HG03432 (cell line): Measurements from ENCODE around the gene REEP3.
"Not testable (repeated sequence)": the region's sequence is repeated elsewhere in the genome, so short reads cannot be mapped to it uniquely, and the experiment has no call there.

Source experiments
- ATAC-seq: cut with Tn5 transposase; IDR thresholded peaks from one replicate; pipeline ENCODE4 v1.9.1; 2021; ENCODE audit warnings: mild to moderate bottlenecking, moderate library complexity; ENCODE audit not compliant: unreplicated experiment

Gene REEP3, protein sequence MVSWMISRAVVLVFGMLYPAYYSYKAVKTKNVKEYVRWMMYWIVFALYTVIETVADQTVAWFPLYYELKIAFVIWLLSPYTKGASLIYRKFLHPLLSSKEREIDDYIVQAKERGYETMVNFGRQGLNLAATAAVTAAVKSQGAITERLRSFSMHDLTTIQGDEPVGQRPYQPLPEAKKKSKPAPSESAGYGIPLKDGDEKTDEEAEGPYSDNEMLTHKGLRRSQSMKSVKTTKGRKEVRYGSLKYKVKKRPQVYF

GRCh38 chr10:63520500-63521415, at the start of gene REEP3:
REEP3 (plus strand) TSS chr10:63521401; CDS start chr10:63521546, 145 bp downstream.
- peak; percentile 80 for ATAC-seq

- no peak for ATAC-seq
Observed at GRCh38 chr10:63474488-63474887, 46.7 kb upstream of the REEP3 start.

DNA sequence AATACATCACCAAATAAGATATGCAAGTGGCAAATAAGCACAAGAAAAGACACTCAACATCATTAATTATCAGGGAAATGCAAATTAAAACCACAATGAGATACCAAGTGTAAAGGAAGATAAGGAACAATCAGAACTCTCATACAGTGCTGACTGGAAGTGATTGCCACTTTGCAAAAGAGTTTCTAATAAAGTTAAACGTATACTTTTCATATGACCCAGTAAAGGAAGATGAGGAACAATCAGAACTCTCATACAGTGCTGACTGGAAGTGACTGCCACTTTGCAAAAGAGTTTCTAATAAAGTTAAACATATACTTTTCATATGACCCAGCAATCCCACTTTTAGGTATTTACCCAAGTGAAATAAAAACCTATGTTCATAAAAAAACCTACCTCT, 43.3 kb upstream of the REEP3 start:
- no peak for ATAC-seq

DNA sequence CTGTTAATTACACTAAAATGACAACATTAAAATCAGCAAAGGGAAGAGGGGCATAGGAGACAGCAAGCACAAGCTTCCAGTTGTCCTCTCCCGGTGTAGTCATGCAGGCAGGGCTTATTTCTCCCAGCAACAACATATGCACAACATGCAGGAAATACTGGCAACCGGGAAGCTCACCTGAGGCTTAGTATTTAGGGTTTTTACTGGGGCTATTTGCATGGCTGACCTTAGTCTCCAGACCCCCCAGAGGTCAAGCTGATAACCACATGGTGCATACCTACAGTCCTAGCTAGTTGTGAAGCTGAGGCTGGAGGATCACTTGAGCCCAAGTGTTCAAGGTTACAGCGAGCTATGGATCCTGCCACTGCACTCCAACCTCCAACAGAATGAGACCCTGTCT, 42.6 kb upstream of the REEP3 start:
- no peak for ATAC-seq

DNA sequence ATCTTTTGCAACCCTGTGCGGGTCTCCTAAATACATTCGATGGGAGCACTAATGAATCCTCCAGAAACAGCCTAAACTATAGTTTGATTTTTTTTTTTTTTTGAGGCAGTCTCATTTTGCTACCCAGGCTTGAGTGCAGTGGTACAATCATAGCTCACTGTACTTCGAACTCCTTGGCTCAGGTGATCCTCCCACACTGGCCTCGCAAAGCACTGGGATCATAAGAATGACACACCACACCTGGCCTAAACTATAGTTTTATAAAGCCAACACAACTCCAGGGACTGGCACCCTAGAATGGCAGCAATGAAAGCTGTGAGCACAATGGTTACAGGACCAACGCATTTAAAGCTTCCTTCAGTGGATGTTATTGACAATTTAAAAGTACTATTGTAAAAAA, 41.0 kb upstream of the REEP3 start:
- no peak for ATAC-seq

DNA sequence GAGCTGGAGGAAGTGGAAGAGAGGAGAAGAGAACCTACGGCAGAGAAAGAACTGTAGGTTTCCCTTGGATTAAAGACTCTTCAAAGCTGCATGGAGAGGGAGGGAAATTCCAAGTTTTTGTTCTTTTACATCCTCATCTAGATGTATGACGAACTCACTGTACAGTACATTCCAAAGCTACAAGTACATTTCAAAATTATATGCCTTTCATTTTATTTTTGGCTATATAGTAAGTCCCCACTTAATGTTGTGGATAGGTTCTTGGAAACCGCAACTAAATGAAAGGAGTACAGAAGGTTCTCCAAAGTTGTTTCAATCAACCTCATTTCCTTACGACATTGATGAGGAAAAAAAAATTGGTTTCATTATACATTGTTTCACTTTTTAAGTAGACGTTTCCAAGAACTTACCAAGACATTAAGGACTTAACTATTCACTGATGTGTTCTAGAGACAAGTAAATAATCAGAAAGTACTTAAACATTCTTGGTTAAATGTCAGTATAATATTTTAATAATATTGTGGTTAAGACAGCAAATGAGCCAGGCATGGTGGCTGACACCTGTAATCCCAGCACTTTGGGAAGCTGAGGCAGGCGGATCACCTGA, 39.3 kb upstream of the REEP3 start:
- no peak for ATAC-seq

GRCh38 chr10:63483983-63484382, 37.2 kb upstream of the REEP3 start:
- ATAC-seq: no peak

GRCh38 chr10:63487990-63488389, 33.2 kb upstream of the REEP3 start:
- no peak for ATAC-seq

- ATAC-seq: no peak
Observed at GRCh38 chr10:63489838-63490237, 31.4 kb upstream of the REEP3 start.

- ATAC-seq: no peak
Observed at GRCh38 chr10:63491588-63492316, 29.4 kb upstream of the REEP3 start.

GRCh38 chr10:63492317-63492690, 28.9 kb upstream of the REEP3 start:
- not testable (repeated sequence) for ATAC-seq

GRCh38 chr10:63493004-63493403, 28.2 kb upstream of the REEP3 start:
- no peak for ATAC-seq

DNA sequence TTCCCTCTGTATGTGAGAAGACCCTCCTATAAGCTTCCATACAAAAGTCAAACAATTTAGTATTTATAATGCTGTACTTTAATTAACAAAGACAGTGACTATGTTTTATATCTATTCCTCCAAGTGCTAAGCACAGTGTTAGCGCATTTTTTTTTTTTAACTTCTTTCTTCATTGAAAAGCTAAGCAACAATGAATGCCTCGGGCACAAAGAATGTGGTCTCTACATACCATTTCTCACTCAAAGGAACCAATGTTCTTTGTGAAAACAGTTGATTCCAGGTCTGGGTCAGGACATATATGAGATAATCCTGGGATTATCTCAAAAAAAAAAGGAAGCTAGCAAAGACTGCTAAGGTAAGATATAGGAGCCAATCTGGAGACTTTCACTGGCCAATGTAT, 26.2 kb upstream of the REEP3 start:
- no peak for ATAC-seq

- ATAC-seq: peak; percentile 51
Observed at GRCh38 chr10:63496561-63496960, 24.6 kb upstream of the REEP3 start.

GRCh38 chr10:63497321-63497720, 23.9 kb upstream of the REEP3 start:
- ATAC-seq: no peak

GRCh38 chr10:63498665-63499064, 22.5 kb upstream of the REEP3 start:
- no peak for ATAC-seq

- ATAC-seq: not testable (repeated sequence)
Observed at GRCh38 chr10:63500551-63500950, 20.6 kb upstream of the REEP3 start.

DNA sequence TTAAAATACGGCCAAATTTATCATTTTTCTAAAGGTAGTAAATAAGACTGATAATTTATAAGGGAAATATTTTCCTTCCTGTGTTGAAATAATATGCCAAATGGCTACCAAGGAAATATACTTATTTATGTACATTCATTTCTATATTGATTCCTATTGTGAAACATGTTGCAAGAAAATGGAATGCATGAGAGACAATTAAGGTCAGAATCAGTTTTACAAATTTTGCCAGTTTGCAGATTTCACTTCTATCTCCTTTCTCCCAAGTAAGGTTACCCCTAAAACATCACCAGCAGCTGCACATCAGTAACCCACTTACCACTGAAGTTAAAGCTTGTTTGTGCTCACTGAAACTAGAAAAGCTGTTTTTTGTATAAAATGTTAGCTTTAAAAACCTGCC, 19.2 kb upstream of the REEP3 start:
- no peak for ATAC-seq

DNA sequence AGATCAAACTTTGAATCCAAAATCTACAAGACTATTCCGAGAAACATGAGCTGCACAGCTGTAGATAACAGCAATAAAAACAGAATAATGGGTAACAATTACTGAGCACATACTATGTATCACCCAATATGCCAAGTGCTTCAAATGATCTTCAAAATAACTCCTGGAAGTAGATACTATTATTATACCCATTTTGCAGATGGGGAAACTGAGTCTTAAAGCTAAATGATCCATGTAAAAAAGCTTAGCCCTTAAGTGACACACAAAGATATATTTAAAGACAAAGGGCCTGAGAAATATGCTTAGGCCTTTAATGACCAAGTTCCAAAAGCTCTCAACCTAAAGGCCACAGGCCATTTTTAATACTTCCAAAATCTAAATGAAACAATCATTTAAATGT, 18.4 kb upstream of the REEP3 start:
- ATAC-seq: no peak

DNA sequence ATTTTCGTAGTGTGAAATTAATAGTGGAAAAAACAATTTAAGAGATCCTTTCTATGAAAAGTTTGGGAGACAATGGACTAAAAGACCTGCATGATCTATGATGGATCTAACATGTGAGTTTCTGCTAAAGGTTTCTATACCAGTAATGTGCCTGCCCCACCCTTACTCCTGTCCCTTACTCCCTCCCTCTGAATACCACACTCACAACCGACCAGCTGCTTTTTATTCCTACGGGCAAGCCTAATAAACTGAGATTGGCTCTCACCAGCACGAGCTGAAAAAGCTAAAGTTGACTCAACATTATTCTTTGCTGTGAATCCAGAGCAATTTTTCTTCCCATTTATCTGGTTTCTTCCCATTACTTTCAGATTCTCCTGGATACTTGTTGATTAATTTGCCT, 17.8 kb upstream of the REEP3 start:
- ATAC-seq: no peak
